NCI-H2196 treated with DMSO at 0.1 percent for 48 hours (cell line): ENCODE results near the gene POLR3H.
"Not testable (repeated sequence)": the region's sequence is repeated elsewhere in the genome, so short reads cannot be mapped to it uniquely, and the experiment has no call there.

Experiments
- DNase-seq: peaks from one replicate; lab custom pipeline; 2025; ENCODE audit not compliant: unreplicated experiment; lab: John Stamatoyannopoulos, UW

The POLR3H gene

DNA sequence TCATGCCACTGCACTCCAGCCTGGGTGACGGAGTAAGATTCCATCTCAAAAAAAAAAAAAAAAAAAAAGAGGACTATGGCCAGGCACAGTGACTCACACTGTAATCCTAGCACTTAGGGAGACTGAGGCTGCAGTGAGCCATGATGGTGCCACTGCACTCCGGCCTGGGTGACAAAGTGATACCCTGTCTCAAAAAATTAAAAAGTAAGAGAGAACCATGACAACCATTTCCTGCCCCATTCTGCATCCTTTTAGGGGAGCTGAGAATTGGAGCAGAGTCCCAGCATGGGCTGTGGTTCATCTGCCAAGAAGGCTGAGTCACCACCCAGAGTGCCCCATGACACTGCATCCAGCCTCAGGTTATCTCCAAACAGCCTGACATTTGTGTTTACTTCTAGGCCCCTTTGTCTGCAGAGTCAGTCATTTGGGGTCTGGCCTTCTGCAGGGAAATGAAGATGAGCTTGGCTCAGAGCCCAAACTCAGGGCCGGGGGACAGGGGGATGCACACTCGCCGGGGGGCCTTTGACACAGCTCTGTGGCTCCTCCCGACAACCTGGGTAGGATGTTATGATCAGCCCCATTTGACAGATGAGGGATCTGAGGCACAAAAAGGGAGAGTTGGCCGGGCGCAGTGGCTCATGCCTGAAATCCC is 21.3 kb upstream of the POLR3H start:
- no peak for DNase-seq

DNA sequence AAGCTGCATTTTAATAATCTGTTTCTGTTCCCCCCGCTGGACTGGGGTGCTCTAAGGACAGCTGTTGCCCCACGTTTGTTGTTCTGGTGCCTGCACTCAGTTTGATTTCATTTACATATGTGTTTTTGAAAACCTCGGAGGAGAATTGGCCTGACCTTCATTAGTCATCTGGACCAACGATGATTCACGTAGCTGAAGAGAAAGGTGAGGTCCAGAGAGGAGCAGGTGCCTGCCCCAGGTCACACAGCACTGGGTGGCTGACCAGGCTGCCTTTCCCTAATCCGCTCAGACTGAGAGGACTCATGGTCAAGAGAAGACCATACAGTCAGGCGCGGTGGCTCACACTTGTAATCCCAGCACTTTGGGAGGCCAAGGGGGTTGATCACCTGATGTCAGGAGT is 20.3 kb upstream of the POLR3H start:
- DNase-seq: no peak

DNA sequence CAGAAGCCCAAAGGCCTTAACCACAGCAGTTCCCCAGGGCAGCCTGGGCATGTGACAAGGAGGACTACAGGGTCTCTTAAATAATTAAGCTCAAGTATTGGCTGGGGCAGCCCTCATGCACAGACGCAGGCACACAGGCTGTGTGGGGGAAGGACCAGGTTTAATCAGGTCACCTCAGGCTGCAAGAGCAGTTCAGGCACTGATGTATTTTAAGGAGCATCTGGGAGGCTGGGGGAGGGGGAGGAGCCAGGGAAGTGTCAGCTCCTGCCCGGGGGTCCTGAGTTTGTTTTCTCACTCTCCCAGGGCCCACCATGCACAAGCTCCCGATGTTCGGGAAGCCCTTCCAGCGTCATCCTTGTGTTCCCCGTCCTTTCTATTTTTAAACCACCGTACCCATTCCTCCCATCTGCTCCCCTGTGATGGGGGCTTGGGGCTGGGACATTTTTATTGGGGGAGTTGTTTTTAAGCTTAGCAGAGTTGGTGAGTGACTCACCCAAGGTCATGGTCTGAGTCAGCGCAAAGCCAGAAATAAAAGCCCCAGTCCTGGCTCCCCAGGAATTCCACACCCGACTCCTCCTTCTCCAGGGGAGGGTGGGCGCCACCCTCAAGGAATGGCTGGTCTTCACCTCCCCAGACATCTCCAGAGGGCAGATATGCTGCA is 18.9 kb upstream of the POLR3H start:
- no peak for DNase-seq

DNA sequence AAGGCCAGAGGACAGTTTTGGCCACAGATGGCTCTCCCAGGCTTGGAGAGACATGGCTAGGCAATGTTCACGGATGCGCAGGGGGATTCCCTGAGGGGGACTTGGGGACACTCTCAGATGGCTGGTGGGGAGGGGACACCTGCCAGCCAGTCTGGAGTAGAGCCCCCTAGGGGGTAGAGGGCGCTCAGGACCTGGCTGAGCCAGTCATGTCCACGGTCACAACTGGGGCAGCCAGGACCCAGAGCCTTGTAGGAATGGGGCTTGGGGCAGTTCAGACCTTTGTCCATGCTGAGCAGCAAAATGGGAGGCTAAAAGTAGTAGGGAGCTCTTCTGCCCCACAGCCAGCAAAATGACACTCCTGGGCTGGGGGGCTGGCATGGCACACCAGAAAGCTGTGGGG is 18.2 kb upstream of the POLR3H start:
- DNase-seq: no peak

DNA sequence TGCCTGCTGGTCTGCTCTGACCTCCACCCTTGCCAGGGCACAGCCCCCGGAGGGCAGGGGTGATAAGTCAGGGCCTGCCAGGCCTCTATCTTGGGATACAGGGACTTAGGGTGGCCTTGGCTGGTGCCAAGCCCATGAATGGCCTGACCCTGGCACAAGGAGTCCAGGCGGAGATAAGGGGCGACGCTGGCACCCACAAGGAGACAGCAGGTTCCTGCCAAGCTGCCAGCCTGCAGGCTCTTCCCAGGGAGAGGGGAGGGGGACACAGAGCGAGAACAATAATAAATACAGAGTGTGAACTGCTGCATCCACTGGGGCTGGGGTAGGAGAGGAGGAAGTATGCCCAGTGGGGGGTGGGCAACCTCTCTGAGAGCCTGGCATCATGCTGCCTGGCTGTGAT is 17.5 kb upstream of the POLR3H start:
- no peak for DNase-seq

DNA sequence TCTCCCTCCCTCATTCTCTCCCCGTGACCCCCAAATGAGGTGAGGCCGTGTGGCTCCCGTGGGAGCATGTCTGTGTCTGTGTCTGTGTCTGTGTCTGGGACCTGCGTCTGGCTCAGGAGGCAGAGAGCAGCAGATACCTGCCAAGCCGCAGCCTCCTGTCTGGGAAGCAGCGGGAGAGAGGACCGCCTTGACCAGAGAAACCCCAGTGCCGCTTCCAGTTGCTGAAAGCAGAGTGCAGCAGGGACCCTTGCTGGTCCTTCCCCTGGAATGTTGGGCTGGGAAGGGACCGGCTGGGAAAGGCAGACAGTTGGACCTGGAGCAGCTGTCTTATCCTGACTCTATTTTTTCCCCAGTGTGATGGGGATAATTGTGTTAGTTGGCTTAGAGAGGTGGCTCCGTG is 17.1 kb upstream of the POLR3H start:
- DNase-seq: no peak

DNA sequence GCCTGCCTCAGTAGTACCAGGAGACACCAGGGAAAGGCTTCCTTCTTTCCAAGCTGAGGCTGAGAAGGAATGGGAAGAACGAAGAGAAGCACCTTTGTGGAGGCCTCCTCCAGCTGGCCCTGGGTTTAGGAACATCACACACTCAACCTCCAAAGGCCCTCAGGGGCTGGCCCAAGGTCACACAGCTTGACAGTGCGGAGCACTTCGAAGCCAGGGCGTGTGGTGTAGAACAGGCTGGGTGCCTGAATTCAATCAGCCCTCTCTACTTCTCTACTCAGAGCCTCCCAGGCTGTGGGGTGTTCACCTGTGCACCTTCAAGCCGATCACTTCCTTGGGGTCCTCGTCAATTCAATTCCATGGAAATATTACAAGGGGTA is 15.8 kb upstream of the POLR3H start:
- no peak for DNase-seq

DNA sequence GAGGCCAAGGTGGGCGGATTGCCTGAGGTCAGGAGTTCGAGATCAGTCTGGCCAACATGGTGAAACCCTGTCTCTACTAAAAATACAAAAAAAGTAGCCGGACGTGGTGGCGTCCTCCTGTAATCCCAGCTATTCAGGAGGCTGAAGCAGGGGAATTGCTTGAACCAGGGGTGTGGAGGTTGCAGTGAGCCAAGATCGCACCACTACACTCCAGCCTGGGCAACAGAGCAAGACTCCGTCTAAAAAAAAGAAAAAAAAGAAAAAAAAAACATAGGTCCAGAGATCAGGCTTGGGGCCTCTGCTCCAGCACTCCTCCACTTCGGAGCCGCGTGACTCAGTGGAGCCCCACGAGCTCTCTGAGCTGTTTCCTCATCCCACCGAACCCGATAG is 14.0 kb upstream of the POLR3H start:
- DNase-seq: not testable (repeated sequence)

DNA sequence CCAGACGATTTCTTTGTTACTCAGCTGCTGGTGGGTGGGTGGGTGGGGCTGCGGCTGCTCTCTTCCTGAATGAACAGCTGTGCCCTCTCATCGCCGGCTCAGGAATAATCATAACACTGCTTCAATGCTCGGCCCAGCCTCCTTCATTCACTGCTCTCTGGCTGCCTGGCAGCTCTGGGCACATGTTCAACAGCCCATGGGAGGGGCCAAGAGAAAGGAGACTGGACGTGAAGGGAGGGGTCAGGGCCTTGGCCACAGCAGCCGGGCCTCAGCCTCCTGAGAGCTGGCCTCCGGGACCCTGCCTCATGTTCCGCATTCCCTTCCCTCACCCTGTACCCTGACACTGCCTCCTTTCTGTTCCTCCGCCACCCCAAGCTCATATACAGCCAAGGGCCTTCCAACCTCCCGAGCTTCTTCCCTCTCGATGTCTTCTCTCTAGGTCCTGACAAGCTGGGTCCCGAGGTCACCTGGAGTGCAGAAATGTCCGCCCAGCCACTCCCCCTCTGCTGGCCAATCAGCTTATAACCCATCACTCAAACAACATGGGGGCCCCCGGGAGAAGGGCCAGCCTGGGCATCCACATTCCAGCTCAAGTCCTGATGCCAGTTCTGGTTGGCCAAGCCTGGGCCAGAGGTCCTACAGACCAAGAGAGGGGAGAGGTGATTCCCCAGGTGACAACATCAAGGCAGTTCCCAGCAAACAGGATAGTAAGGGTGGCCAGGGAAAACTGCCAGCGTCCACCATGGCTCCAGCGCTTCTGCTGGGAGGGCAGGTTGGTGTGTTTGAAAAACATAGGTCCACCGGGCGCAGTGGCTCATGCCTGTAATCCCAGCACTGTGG is 13.4 kb upstream of the POLR3H start:
- peak; percentile 17 for DNase-seq

DNA sequence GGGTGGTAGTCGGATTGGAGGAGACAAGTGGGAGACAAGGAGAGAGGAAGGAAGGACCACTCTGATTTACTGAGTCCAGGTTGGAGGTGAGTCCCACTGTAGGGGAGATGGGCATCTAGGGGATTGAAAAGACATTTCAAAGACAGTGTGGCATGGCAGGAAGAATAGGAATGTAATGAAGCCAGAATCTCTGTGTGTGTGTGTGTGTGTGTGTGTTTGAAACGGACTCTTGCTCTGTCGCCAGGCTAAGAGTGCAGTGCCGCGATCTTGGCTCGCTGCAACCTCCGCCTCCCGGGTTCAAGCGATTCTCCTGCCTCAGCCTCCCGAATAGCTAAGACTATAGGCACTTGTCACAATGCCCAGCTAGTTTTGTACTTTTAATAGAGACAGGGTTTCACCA is 12.3 kb upstream of the POLR3H start:
- DNase-seq: no peak

DNA sequence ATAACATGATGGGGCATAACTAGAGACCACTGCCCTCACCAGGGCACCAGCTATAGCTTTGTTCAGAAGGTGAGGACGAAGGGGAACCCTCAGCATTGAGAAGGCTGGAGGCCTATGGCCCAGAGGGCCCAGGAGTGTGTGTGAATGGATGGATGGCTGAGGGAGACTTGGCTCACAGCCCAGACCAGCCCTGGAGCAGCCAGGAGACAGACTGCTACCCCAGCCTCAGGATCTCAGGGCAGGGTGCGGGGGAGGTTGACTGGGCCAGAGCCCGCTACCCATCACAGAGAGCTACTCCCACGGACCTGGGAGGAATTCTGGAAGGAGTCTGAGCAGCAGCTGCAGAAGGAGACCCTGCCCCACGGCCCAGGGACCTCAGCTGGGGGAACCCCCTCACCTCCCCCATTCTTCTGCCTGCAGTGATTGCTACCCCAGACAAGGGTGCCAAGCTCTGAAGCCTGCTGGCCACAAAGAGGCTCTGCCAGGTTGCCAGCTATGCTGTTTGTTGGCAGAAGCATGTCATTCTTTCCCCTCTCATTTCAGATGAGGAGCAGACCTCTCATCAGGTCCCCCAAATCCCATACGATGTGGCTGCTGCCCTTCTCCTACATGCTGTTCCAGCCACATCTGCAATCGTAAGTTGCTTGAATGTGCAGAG is 11.2 kb upstream of the POLR3H start:
- DNase-seq: no peak

DNA sequence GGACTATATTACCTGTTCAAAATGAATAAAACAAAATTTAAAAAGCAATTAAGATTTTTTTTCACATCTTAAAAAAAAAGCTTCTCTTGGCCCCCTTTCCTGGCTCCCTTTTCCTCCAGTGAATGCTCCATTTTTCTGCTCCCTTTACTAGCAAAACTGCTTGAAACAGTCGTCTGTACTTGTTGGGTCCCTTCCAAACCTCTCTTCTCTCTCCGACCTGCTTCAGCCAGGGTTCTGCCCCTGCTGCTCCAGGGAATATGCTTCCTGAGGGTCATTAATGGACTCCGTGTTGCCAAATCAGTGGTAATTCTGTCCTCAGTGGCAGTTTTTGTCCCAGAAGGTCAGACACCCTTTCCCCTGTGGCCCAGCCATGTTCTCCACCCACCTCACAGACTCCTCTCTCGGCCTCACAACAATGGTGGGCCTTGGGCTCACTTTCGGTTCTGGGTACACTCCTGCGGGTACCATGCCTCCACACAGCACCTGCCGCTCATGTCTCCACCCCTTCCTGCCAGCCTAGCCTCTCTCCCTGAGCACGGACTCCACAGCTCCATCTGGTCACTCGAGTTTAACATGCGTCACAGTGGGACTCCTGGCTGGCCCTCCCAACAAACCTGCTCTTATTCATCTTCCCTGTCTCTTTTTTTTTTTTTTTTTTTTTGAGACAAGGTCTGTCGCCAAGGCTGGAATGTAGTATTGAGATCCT is 7.8 kb upstream of the POLR3H start:
- no peak for DNase-seq

DNA sequence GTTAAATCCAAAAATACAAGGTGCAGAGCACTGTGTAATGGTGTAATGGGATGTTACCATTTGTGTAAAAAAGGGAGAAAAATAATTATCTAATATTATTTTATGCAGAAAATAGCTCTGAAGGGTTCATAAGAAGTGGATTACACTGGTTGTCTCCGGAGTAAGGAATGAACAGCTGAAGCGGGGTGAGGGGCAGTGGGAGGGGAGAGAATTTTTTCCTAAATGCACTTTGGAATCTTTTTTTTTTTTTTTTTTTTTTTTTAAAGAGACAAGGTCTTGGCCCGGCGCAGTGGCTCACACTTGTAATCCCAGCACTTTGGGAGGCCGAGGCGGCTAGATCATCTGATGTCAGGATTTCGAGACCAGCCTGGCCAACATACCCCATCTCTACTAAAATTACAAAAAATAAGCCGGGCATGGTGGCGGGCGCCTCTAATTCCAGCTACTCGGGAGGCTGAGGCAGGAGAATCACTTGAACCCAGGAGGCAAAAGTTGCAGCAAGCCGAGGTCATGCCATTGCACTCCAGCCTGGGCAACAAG is 6.8 kb upstream of the POLR3H start:
- no peak for DNase-seq

DNA sequence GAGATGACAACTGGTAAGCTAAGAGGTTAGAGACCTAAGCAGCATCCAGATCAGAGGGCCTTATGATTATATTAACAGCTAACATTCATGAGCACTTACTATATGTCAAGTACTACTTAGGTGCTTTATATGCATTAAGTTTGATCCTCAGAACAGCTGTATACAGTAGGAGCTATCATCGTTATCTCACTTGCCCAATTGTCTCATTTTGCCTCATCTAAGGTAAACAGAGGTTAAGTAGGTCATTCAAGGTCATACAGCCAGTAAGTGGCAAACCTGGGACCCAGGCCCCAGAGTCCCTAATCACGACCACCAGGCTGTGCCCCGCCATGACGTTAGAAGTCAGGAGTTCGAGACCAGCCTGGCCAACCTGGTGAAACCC is 4.6 kb upstream of the POLR3H start:
- no peak for DNase-seq

DNA sequence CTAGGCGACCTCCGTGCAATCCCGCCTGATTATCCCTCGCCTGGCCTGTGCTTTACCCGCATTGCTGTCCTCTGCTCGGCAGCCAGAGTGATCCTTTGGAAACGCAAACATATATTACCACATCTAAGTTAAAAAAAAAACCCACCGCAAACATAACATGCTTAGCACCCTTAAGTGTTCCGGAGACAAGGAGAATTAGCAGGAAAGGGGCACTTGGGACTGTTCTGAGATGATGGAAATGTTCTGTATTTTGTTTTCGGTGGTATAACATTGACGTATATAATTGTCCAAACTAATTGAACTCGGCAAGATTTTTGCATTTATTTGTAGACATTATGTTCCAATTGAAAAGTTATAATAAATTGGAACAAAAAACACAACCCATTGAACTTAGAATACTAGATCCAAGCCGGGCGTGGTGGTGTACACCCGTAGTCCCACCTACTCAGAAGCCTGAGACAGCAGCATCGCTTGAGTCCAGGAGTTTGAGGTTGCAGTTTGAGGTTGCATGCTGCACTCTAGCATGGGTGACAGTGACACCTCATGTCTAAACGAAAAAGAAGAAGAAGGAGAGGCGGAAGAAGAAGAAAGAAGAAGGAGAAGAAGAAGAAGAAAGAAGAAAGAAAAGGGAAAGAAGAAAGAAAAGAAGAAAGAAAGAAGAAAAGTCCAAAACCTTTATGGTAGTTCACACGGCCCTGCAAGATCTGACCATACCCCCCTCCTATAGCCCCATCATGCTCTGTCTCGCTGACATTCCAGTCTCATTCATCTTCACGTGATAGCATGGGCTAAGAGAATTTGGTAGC is 604 bp upstream of the POLR3H start:
- no peak for DNase-seq

DNA sequence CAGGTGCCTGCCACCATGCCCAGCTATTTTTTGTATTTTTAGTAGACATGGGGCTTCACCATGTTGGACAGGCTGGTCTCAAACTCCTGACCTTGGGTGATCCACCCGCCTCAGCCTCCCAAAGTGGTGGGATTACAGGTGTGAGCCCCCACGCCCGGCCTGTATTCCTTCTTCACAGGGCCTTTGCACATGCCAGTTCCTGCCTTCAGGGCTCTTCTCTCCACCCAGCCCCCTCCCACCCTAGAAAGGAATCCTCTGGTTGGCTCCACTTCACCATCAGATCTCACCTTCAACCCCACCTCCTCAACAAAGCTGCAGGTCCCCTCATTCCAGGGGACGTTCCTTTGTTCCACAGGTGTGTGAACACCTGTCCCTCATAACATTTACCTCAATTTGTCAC is 2.0 kb downstream of the POLR3H start:
- DNase-seq: no peak

DNA sequence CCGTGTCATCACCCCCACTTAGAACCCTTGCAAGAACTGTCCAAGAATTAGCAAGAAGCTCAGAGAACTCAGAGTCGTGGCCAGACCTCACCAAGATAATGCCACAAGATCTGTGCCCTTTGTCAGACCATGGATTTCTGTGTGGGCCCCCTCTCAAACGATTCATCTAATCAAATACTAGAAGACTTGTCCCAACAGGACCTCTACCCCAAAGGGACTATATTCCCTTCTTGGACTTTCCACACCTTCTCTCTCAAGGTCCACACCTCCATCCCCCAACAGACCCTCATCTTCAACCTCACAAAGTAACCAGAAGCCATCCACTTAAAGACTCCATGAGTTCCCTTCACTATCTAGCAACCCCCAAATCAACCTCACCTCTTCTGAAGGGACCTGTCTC is 2.8 kb downstream of the POLR3H start:
- no peak for DNase-seq

DNA sequence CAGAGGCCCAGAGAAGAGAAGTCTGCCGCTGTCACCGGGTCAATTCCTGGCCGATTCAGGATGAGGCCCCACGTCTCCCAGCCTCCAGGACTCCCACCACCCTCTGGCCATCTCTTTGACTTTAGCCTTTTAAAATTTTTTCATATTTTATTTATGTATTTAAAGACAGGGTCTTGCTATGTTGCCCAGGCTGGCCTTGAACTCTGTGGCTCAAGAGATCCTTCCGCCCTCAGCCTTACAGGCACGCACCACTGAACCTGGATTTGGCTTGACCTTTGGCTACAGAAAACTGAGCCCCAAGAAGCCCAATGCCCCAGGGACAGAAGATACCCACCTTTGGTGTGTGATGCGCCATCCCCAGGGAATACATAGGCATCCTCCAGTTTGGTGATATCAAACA is 3.9 kb downstream of the POLR3H start:
- DNase-seq: no peak

DNA sequence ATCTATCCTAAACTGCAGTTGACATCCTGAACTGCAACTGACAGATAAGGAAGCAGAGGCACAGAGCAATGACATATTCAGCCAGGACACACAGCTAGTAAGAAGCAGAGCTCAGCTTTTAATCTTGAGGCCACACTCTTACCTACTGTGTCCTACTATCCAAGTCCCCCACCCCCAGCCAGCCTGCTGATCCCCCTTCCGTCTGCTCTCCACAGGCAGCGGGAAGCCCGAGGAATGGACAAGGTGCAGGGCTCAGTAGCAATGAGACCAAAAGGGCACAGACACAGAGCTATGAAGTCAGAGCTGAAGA is 4.3 kb downstream of the POLR3H start:
- DNase-seq: no peak
